GM19452 (cell line): Measurements from ENCODE around the gene RPS6KB2.
"Not testable (repeated sequence)": the region's sequence is repeated elsewhere in the genome, so short reads cannot be mapped to it uniquely, and the experiment has no call there.

Experiments
- ATAC-seq: cut with Tn5 transposase; IDR thresholded peaks from one replicate; pipeline ENCODE4 v1.9.1; 2021; ENCODE audit not compliant: unreplicated experiment

The RPS6KB2 gene

GRCh38 chr11:67427364-67427859 is 882 bp upstream of the RPS6KB2 start:
- not testable (repeated sequence) for ATAC-seq

- no peak for ATAC-seq
Measured at GRCh38 chr11:67429038-67429668, 859 bp downstream of the RPS6KB2 start.

- no peak for ATAC-seq
Measured at GRCh38 chr11:67429722-67430121, 1.4 kb downstream of the RPS6KB2 start.

GRCh38 chr11:67431346-67432249 is 3.3 kb downstream of the RPS6KB2 start:
- ATAC-seq, result no peak

GRCh38 chr11:67432655-67433349 is 4.5 kb downstream of the RPS6KB2 start:
- ATAC-seq, result no peak

- ATAC-seq, result no peak
Measured at GRCh38 chr11:67433536-67434394, 5.5 kb downstream of the RPS6KB2 start.

- no peak for ATAC-seq
Measured at GRCh38 chr11:67434395-67434881, 6.1 kb downstream of the RPS6KB2 start.

- no peak for ATAC-seq
Measured at GRCh38 chr11:67435031-67435726, 6.9 kb downstream of the RPS6KB2 start.

- no peak for ATAC-seq
Measured at GRCh38 chr11:67435727-67436458, 7.6 kb downstream of the RPS6KB2 start.

- peak; percentile 37 for ATAC-seq
Measured at GRCh38 chr11:67436459-67437081, 8.3 kb downstream of the RPS6KB2 start.

GRCh38 chr11:67437082-67437808 is 9.0 kb downstream of the RPS6KB2 start, which contains the start of gene PTPRCAP:
Gene PTPRCAP, minus strand, starts transcription at chr11:67437682. Its CDS starts 63 bp downstream, at chr11:67437619.
- ATAC-seq, result no peak

- no peak for ATAC-seq
Measured at GRCh38 chr11:67437809-67438157, 9.5 kb downstream of the RPS6KB2 start.

GRCh38 chr11:67438158-67438902 is 10.0 kb downstream of the RPS6KB2 start:
- ATAC-seq, result no peak

- no peak for ATAC-seq
Measured at GRCh38 chr11:67439321-67440228, 11.3 kb downstream of the RPS6KB2 start.

GRCh38 chr11:67440229-67441097 is 12.2 kb downstream of the RPS6KB2 start:
- ATAC-seq, result no peak
